Measurements from ENCODE around the gene GXYLT2. TPM values are rescaled to one million over a fixed set of nuclear protein-coding genes. Genes with fewer than 3 reads are reported as not detected.

The GXYLT2 gene
- total and polyA plus RNA-seq, 2 donors (not counting 1 experiment from before 2014, with no cell fraction given): not detected

DNA sequence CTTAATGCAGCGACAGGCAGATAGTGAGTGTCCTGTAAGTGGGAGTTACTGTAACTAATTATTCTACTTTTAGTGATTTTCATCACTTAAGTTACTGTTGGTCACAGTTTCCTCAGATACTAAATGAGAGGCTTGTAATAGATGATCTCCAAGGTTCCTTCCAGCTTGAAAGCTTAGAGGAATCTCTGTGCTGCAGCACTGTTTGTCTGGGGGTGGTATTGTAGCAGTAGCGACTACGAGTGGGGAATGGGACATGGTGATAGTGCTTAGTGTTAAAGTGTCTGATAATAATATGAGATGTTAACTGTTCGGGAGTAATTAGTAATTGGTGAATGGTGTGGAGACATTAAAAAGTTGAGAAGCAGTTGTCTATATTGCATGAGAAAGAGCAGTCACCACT, 121.2 kb downstream of the GXYLT2 start:
- Histone ChIP-seq H2AFZ (ENCODE audit: insufficient read depth, low read depth, low read length, poor library complexity, severe bottlenecking) (no peak overlapping the region), H3K4me3 (ENCODE audit: control extremely low read depth in 1 of 5, extremely low read depth in 1 of 5, insufficient read depth in 1 of 5, low read depth in 2 of 5, low read length in 4 of 5) (no peak overlapping the region), H3K27me3 (replicated peaks in 1 of 4; ENCODE audit: control extremely low read depth in 1 of 4, control insufficient read depth in 3 of 4, insufficient read depth in 4 of 4, low read length in 3 of 4) (no peaks in the 10 kb centered on the region), H3K9me3 (ENCODE audit: control extremely low read depth in 1 of 3, control insufficient read depth in 2 of 3, insufficient read depth in 1 of 3, low read length in 2 of 3) (no peaks in the 10 kb centered on the region), H3K36me3 (replicated peaks in 1 of 2; ENCODE audit: control extremely low read depth in 1 of 2, control insufficient read depth in 1 of 2, extremely low read depth in 1 of 2, insufficient read depth in 2 of 2, low read length in 1 of 2) (peaks cover 5 to 32% of the 10 kb centered on the region in 2 experiments), H3K4me1 (ENCODE audit: control insufficient read depth in 2 of 2, insufficient read depth in 2 of 2, low read length in 2 of 2) (no peaks in the 10 kb centered on the region), H4K20me1 (ENCODE audit: control insufficient read depth, insufficient read depth, low read length, poor library complexity, severe bottlenecking) (peaks cover 73% of the 10 kb centered on the region), H3K9ac (ENCODE audit: low read length) (no peak overlapping the region), H3K27ac (ENCODE audit: low read length in 2 of 2) (no peak overlapping the region), H3K79me2 (ENCODE audit: control insufficient read depth, insufficient read depth, low read length) (peaks cover 100% of the 10 kb centered on the region), H3K4me2 (replicated peaks; ENCODE audit: low read depth, low read length, poor library complexity, severe bottlenecking) (no peak overlapping the region)
- TF ChIP-seq, protein P1, sequence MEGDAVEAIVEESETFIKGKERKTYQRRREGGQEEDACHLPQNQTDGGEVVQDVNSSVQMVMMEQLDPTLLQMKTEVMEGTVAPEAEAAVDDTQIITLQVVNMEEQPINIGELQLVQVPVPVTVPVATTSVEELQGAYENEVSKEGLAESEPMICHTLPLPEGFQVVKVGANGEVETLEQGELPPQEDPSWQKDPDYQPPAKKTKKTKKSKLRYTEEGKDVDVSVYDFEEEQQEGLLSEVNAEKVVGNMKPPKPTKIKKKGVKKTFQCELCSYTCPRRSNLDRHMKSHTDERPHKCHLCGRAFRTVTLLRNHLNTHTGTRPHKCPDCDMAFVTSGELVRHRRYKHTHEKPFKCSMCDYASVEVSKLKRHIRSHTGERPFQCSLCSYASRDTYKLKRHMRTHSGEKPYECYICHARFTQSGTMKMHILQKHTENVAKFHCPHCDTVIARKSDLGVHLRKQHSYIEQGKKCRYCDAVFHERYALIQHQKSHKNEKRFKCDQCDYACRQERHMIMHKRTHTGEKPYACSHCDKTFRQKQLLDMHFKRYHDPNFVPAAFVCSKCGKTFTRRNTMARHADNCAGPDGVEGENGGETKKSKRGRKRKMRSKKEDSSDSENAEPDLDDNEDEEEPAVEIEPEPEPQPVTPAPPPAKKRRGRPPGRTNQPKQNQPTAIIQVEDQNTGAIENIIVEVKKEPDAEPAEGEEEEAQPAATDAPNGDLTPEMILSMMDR (IDR thresholded peaks at IDR 0.05): no peak
- TF ChIP-seq EZH2 (IDR thresholded peaks at IDR 0.05; ENCODE audit: borderline replicate concordance, insufficient read depth, low read depth, low read length, poor library complexity, severe bottlenecking): no peak
- intact Hi-C loops (cut with micrococcal nuclease): no loop called here
- Mint-ChIP-seq H3K27ac (no peak overlapping the region), H3K9me3 (ENCODE audit: insufficient read depth) (no peaks in the 10 kb centered on the region), H3K4me3 (no peak overlapping the region), H3K4me1 (peaks cover 52% of the 10 kb centered on the region), H3K27me3 (no peaks in the 10 kb centered on the region)
- ChIA-PET POLR2A (no interaction called here), CTCF (interaction anchor here (0.9 kb wide), 1 partner anchor 10 kb away, joined by 4 read pairs; no protein-coding TSS in a partner anchor)
- WGBS (ENCODE audit: insufficient coverage): 100% methylated on average over 2 of the region's 4 CpGs
- no peak for DNase-seq
- ATAC-seq (ENCODE audit: low read depth): no peak

DNA sequence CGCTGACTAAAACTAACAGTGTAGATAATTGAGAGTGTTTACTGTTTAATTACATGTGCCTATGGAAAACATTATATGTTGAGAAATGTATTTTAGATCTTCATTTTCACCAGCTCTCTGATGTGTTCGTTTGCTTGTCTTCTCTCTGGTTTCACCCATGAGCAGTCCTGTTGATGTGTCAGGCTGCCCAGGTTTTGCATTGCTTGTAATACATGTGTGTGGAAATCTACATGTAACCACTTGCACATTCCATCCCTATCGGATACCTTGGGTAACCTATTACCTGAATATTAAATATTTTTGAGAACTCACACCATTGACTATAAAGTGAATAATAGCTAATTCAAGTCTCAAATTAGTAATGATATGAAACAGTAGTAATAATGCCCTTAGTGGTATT, 121.9 kb downstream of the GXYLT2 start:
- ATAC-seq (ENCODE audit: low read depth) (no peak), DNase-seq (no peak)
- Histone ChIP-seq H3K27me3 (replicated peaks in 1 of 4; ENCODE audit: control extremely low read depth in 1 of 4, control insufficient read depth in 3 of 4, insufficient read depth in 4 of 4, low read length in 3 of 4) (no peaks in the 10 kb centered on the region), H3K4me1 (ENCODE audit: control insufficient read depth in 2 of 2, insufficient read depth in 2 of 2, low read length in 2 of 2) (no peaks in the 10 kb centered on the region), H3K27ac (ENCODE audit: low read length in 2 of 2) (no peak overlapping the region), H3K9me3 (ENCODE audit: control extremely low read depth in 1 of 3, control insufficient read depth in 2 of 3, insufficient read depth in 1 of 3, low read length in 2 of 3) (no peaks in the 10 kb centered on the region), H2AFZ (ENCODE audit: insufficient read depth, low read depth, low read length, poor library complexity, severe bottlenecking) (no peak overlapping the region), H3K79me2 (ENCODE audit: control insufficient read depth, insufficient read depth, low read length) (peaks cover 100% of the 10 kb centered on the region), H4K20me1 (ENCODE audit: control insufficient read depth, insufficient read depth, low read length, poor library complexity, severe bottlenecking) (peaks cover 71% of the 10 kb centered on the region), H3K4me2 (replicated peaks; ENCODE audit: low read depth, low read length, poor library complexity, severe bottlenecking) (no peak overlapping the region), H3K4me3 (ENCODE audit: control extremely low read depth in 1 of 5, extremely low read depth in 1 of 5, insufficient read depth in 1 of 5, low read depth in 2 of 5, low read length in 4 of 5) (no peak overlapping the region), H3K36me3 (replicated peaks in 1 of 2; ENCODE audit: control extremely low read depth in 1 of 2, control insufficient read depth in 1 of 2, extremely low read depth in 1 of 2, insufficient read depth in 2 of 2, low read length in 1 of 2) (peaks cover 5 to 28% of the 10 kb centered on the region in 2 experiments), H3K9ac (ENCODE audit: low read length) (no peak overlapping the region)
- intact Hi-C loops (cut with micrococcal nuclease): no loop called here
- Mint-ChIP-seq H3K4me3 (no peak overlapping the region), H3K27ac (no peak overlapping the region), H3K9me3 (ENCODE audit: insufficient read depth) (no peaks in the 10 kb centered on the region), H3K27me3 (no peaks in the 10 kb centered on the region), H3K4me1 (peaks cover 50% of the 10 kb centered on the region)
- ChIA-PET CTCF (no interaction called here), POLR2A (no interaction called here)
- no CpG with 5 or more reads among the region's 3 CpGs for WGBS (ENCODE audit: insufficient coverage)
- no peak for TF ChIP-seq EZH2 (IDR thresholded peaks at IDR 0.05; ENCODE audit: borderline replicate concordance, insufficient read depth, low read depth, low read length, poor library complexity, severe bottlenecking)
- TF ChIP-seq, protein P1 (IDR thresholded peaks at IDR 0.05): no peak

All from B cell (primary cell).